OCI-LY1 (cell line): ENCODE measurements around the gene ENDOD1.

ENCODE experiments used
- H2AFZ ChIP-seq: fragments of 200-600 bp; sonication (generic), shearing (Covaris generic); 2 replicates; pipeline ENCODE4 v1.6.0; 2014; ENCODE audit warnings: antibody characterized with exemption, mild to moderate bottlenecking, low read length
- H3F3A ChIP-seq: fragments of 200-600 bp; sonication (generic), shearing (Covaris generic); 2 replicates; pipeline ENCODE4 v1.6.0; 2014; ENCODE audit warnings: mild to moderate bottlenecking, antibody characterized with exemption, low read length, moderate library complexity; ENCODE audit not compliant: insufficient read depth
- H3K27ac ChIP-seq: fragments of 200-600 bp; sonication (generic); 2 replicates; pipeline ENCODE4 v1.5.1; 2014; ENCODE audit warnings: low read length, mixed run types, mild to moderate bottlenecking, low read depth; ENCODE audit not compliant: poor library complexity, severe bottlenecking
- H3K27me3 ChIP-seq: fragments of 200-600 bp; sonication (generic); 2 replicates; pipeline ENCODE4 v1.6.0; 2014; ENCODE audit warnings: antibody characterized with exemption, mild to moderate bottlenecking, low read length, moderate library complexity; ENCODE audit not compliant: insufficient read depth
- H3K36me3 ChIP-seq: fragments of 200-600 bp; sonication (generic); 2 replicates; pipeline ENCODE4 v1.6.1; 2014; ENCODE audit warnings: mild to moderate bottlenecking, antibody characterized with exemption, low read length, moderate library complexity, mixed read lengths; ENCODE audit not compliant: insufficient read depth
- H3K4me1 ChIP-seq: fragments of 200-600 bp; sonication (generic); 2 replicates; pipeline ENCODE4 v1.5.1; 2014; ENCODE audit warnings: mild to moderate bottlenecking, low read length, moderate library complexity; ENCODE audit not compliant: insufficient read depth, severe bottlenecking
- H3K4me2 ChIP-seq: fragments of 200-600 bp; sonication (generic), shearing (Covaris generic); 2 replicates; pipeline ENCODE4 v1.6.1; 2014; ENCODE audit warnings: low read length
- H3K4me3 ChIP-seq: fragments of 200-600 bp; sonication (generic); 2 replicates; pipeline ENCODE4 v1.5.1; 2014; ENCODE audit warnings: low read length, low read depth, mild to moderate bottlenecking, mixed read lengths; ENCODE audit not compliant: poor library complexity, severe bottlenecking
- H3K79me2 ChIP-seq: fragments of 200-600 bp; shearing (Covaris generic); 2 replicates; pipeline ENCODE4 v1.6.1; 2016; ENCODE audit warnings: mixed run types, low read length, mixed read lengths; ENCODE audit not compliant: insufficient read depth
- H3K9ac ChIP-seq: fragments of 200-600 bp; sonication (generic), shearing (Covaris generic); 2 replicates; pipeline ENCODE4 v1.6.1; 2014; ENCODE audit warnings: mild to moderate bottlenecking, low read length, mixed read lengths
- H3K9me2 ChIP-seq: fragments of 200-600 bp; sonication (generic), shearing (Covaris generic); 2 replicates; pipeline ENCODE4 v1.6.1; 2014; ENCODE audit warnings: low read depth, mild to moderate bottlenecking, low read length, mixed read lengths
- H3K9me3 ChIP-seq: fragments of 200-600 bp; shearing (Covaris generic); 2 replicates; pipeline ENCODE4 v1.6.1; 2014; ENCODE audit warnings: low read length, mixed read lengths
- H4K20me1 ChIP-seq: fragments of 200-600 bp; sonication (generic), shearing (Covaris generic); 2 replicates; pipeline ENCODE4 v1.6.0; 2016; ENCODE audit warnings: mild to moderate bottlenecking, low read length; ENCODE audit not compliant: insufficient read depth
- EZH2 ChIP-seq: fragments of 200-600 bp; sonication (generic), shearing (Covaris generic); IDR thresholded peaks from 2 replicates; pipeline ENCODE4 v1.8.0; 2017; ENCODE audit warnings: borderline replicate concordance, mixed run types, mild to moderate bottlenecking, antibody characterized with exemption, low read length, moderate library complexity, mixed read lengths
- TF ChIP-seq, protein P1 (sequence below): fragments of 200-600 bp; sonication (generic), shearing (Covaris generic); IDR thresholded peaks from 2 replicates; pipeline ENCODE4 v1.5.1; 2017; ENCODE audit warnings: mild to moderate bottlenecking, antibody characterized with exemption, low read length, moderate library complexity, mixed read lengths

Gene ENDOD1

DNA sequence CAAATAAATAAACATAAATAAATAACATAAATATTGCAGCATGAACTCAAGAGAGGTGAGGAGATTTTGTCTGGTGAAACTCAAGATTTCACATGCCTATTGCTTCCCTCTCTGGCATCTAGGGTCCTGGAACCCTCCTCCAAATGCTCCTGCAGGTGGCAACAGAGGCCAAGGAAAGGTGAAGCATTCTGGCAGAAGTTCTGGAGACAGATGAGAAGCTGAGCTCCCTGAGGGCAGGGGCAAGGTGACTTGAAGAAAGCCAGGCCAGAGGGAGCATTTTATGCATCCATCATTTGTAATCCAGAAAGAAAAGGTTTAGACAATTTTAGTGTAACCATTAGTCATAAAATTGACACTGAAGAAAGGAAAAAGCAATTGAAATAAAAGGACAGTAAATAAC lies 64.9 kb downstream of the ENDOD1 start:
- H3K36me3 ChIP-seq: no peaks in the 10 kb centered on the region
- no peaks in the 10 kb centered on the region for H3F3A ChIP-seq
- peaks cover 28% of the 10 kb centered on the region for H3K4me1 ChIP-seq
- H3K9ac ChIP-seq: no peak overlapping the region
- H3K9me3 ChIP-seq: no peaks in the 10 kb centered on the region
- H3K27ac ChIP-seq: no peak overlapping the region
- H3K9me2 ChIP-seq: no peaks in the 10 kb centered on the region
- H2AFZ ChIP-seq: no peak overlapping the region
- no peaks in the 10 kb centered on the region; the same call in 1 of the 2 replicates for H3K27me3 ChIP-seq
- H3K4me2 ChIP-seq: no peak overlapping the region
- no peak overlapping the region for H3K4me3 ChIP-seq
- TF ChIP-seq EZH2: no peak
- TF ChIP-seq, protein P1, sequence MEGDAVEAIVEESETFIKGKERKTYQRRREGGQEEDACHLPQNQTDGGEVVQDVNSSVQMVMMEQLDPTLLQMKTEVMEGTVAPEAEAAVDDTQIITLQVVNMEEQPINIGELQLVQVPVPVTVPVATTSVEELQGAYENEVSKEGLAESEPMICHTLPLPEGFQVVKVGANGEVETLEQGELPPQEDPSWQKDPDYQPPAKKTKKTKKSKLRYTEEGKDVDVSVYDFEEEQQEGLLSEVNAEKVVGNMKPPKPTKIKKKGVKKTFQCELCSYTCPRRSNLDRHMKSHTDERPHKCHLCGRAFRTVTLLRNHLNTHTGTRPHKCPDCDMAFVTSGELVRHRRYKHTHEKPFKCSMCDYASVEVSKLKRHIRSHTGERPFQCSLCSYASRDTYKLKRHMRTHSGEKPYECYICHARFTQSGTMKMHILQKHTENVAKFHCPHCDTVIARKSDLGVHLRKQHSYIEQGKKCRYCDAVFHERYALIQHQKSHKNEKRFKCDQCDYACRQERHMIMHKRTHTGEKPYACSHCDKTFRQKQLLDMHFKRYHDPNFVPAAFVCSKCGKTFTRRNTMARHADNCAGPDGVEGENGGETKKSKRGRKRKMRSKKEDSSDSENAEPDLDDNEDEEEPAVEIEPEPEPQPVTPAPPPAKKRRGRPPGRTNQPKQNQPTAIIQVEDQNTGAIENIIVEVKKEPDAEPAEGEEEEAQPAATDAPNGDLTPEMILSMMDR: peak; percentile 56
- H4K20me1 ChIP-seq: no peaks in the 10 kb centered on the region
- no peaks in the 10 kb centered on the region for H3K79me2 ChIP-seq

DNA sequence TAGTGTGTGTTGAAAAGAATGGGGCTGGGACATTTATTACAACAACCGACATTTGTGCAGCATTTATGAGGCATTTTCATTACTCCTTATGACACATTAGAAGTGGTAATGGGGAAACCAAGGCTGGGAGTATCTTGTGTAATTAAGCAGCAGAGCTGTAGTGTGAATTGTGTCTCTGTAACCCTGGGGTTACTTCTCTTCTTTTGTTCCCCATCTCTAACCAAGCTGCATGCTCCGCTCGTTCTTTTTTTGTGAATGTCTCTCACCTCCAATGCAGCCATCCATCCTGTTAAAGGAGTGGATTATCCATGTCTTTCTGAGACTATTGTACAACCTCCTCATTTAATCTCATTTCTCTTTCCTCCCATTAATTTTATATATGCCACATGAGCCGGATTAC lies 65.7 kb downstream of the ENDOD1 start:
- TF ChIP-seq, protein P1: no peak
- TF ChIP-seq EZH2: no peak
- H4K20me1 ChIP-seq: no peaks in the 10 kb centered on the region
- no peak overlapping the region for H3K4me3 ChIP-seq
- H3K36me3 ChIP-seq: no peaks in the 10 kb centered on the region
- no peak overlapping the region for H3K4me2 ChIP-seq
- no peaks in the 10 kb centered on the region for H3F3A ChIP-seq
- no peaks in the 10 kb centered on the region for H3K79me2 ChIP-seq
- H3K9me3 ChIP-seq: no peaks in the 10 kb centered on the region
- H3K9ac ChIP-seq: no peak overlapping the region
- no peak overlapping the region for H3K27ac ChIP-seq
- H3K9me2 ChIP-seq: no peaks in the 10 kb centered on the region
- no peak overlapping the region for H2AFZ ChIP-seq
- peaks cover 28% of the 10 kb centered on the region for H3K4me1 ChIP-seq
- no peaks in the 10 kb centered on the region for H3K27me3 ChIP-seq

DNA sequence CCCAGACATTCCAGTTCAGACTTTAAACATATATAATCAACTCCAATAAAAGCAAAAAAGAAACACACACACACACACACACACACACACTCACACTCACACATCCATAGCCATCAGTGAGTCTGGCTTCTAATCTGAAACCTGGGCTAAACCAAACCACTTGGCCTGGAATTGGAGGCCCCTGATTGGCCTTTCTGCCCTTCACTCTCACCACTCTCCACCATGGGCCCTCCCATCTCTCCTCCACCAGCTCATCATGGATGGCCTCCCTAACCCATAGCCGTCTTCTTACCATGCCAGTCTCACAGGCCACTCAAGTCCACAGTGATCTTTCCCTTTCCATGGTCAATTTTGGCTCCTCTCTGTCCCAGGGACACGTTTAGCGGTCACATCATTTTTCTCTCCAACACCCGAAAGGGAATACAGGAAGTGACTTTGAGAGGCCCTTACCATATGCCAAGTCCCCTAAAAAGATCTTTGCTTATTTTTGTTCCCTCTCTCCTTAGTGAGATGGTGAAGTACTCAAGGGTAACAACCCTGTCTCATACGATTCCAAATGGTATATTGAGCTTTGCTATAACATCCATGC lies 66.6 kb downstream of the ENDOD1 start:
- H3K4me2 ChIP-seq: no peak overlapping the region
- no peaks in the 10 kb centered on the region for H3K79me2 ChIP-seq
- H3K9me2 ChIP-seq: no peaks in the 10 kb centered on the region
- no peaks in the 10 kb centered on the region for H3F3A ChIP-seq
- no peak overlapping the region for H2AFZ ChIP-seq
- no peak overlapping the region for H3K9ac ChIP-seq
- H4K20me1 ChIP-seq: no peaks in the 10 kb centered on the region
- H3K4me1 ChIP-seq: peaks cover 20% of the 10 kb centered on the region
- H3K4me3 ChIP-seq: no peak overlapping the region
- no peaks in the 10 kb centered on the region for H3K36me3 ChIP-seq
- H3K9me3 ChIP-seq: no peaks in the 10 kb centered on the region
- no peak overlapping the region for H3K27ac ChIP-seq
- H3K27me3 ChIP-seq: no peaks in the 10 kb centered on the region
- TF ChIP-seq, protein P1: no peak
- TF ChIP-seq EZH2: no peak
